ENCODE measurements around the gene KCNQ5. TPM values are rescaled to one million over a fixed set of nuclear protein-coding genes. Genes with fewer than 3 reads are reported as not detected.

The KCNQ5 gene
- total RNA-seq, 1 donor from 2014 or later, result 2.1 TPM

GRCh38 chr6:72704979-72705378 lies 83.1 kb downstream of the KCNQ5 start:
- H3K4me3 ChIP-seq (ENCODE audit: low read depth, low read length), result no peak overlapping the region
- no peaks in the 10 kb centered on the region for H3K27me3 ChIP-seq (ENCODE audit: control insufficient read depth, insufficient read depth, low read length)
- FAIRE-seq, result no peak
- peak; percentile 20 for DNase-seq (ENCODE audit: low read depth)
- no peak for TF ChIP-seq CTCF (IDR thresholded peaks at IDR 0.05; ENCODE audit: insufficient read depth, low read length, severe bottlenecking)
- no peaks in the 10 kb centered on the region for H3K36me3 ChIP-seq (ENCODE audit: control insufficient read depth, insufficient read depth, low read length)

- H3K27me3 ChIP-seq (ENCODE audit: control insufficient read depth, insufficient read depth, low read length), result no peaks in the 10 kb centered on the region
- FAIRE-seq, result no peak
- H3K4me3 ChIP-seq (ENCODE audit: low read depth, low read length), result no peak overlapping the region
- H3K36me3 ChIP-seq (ENCODE audit: control insufficient read depth, insufficient read depth, low read length), result no peaks in the 10 kb centered on the region
- TF ChIP-seq CTCF (IDR thresholded peaks at IDR 0.05; ENCODE audit: insufficient read depth, low read length, severe bottlenecking), result no peak
- DNase-seq (ENCODE audit: low read depth), result no peak
Observed at GRCh38 chr6:72709431-72709830, 87.6 kb downstream of the KCNQ5 start.

GRCh38 chr6:72711731-72712130 lies 89.9 kb downstream of the KCNQ5 start:
- no peak for TF ChIP-seq CTCF (IDR thresholded peaks at IDR 0.05; ENCODE audit: insufficient read depth, low read length, severe bottlenecking)
- Histone ChIP-seq H3K4me3 (ENCODE audit: low read depth, low read length) (no peak overlapping the region), H3K27me3 (ENCODE audit: control insufficient read depth, insufficient read depth, low read length) (no peaks in the 10 kb centered on the region), H3K36me3 (ENCODE audit: control insufficient read depth, insufficient read depth, low read length) (no peaks in the 10 kb centered on the region)
- DNase-seq (ENCODE audit: low read depth) (no peak), FAIRE-seq (no peak)

GRCh38 chr6:72712910-72713309 lies 91.0 kb downstream of the KCNQ5 start:
- Histone ChIP-seq H3K4me3 (ENCODE audit: low read depth, low read length) (no peak overlapping the region), H3K27me3 (ENCODE audit: control insufficient read depth, insufficient read depth, low read length) (no peaks in the 10 kb centered on the region), H3K36me3 (ENCODE audit: control insufficient read depth, insufficient read depth, low read length) (no peaks in the 10 kb centered on the region)
- FAIRE-seq (peak; percentile 13), DNase-seq (ENCODE audit: low read depth) (no peak)
- no peak for TF ChIP-seq CTCF (IDR thresholded peaks at IDR 0.05; ENCODE audit: insufficient read depth, low read length, severe bottlenecking)

GRCh38 chr6:72715119-72715518 lies 93.3 kb downstream of the KCNQ5 start:
- no peaks in the 10 kb centered on the region for H3K36me3 ChIP-seq (ENCODE audit: control insufficient read depth, insufficient read depth, low read length)
- TF ChIP-seq CTCF (IDR thresholded peaks at IDR 0.05; ENCODE audit: insufficient read depth, low read length, severe bottlenecking), result no peak

GRCh38 chr6:72716916-72717315 lies 95.1 kb downstream of the KCNQ5 start:
- no peak for TF ChIP-seq CTCF (IDR thresholded peaks at IDR 0.05; ENCODE audit: insufficient read depth, low read length, severe bottlenecking)
- DNase-seq (ENCODE audit: low read depth) (peak; percentile 26), FAIRE-seq (no peak)
- H3K4me3 ChIP-seq (ENCODE audit: low read depth, low read length), result no peak overlapping the region
- H3K36me3 ChIP-seq (ENCODE audit: control insufficient read depth, insufficient read depth, low read length), result no peaks in the 10 kb centered on the region
- no peaks in the 10 kb centered on the region for H3K27me3 ChIP-seq (ENCODE audit: control insufficient read depth, insufficient read depth, low read length)

More at GRCh38 chr6:72715119-72715518, 93.3 kb downstream of the KCNQ5 start:
- FAIRE-seq (no peak), DNase-seq (ENCODE audit: low read depth) (no peak)
- Histone ChIP-seq H3K27me3 (ENCODE audit: control insufficient read depth, insufficient read depth, low read length) (no peaks in the 10 kb centered on the region), H3K4me3 (ENCODE audit: low read depth, low read length) (no peak overlapping the region)

Measured in bronchial epithelial cell (primary cell).